Trophoblast cell (in vitro differentiated cells and primary cell): Measurements from ENCODE around the gene PPP1R12C. TPM values are rescaled to one million over a fixed set of nuclear protein-coding genes. Genes with fewer than 3 reads are reported as not detected.

ENCODE experiments used
- DNase-seq, 2 donors: peaks; one replicate each; pipeline ENCODE4 v3.0.0-alpha.2; 2016
- H2AFZ ChIP-seq: 2 replicates; pipeline ENCODE4 v1.6.1; 2013; ENCODE audit warnings: low read length, moderate library complexity, mild to moderate bottlenecking; ENCODE audit not compliant: insufficient read depth, poor library complexity
- H2AK5ac ChIP-seq: 2 replicates; pipeline ENCODE4 v1.6.1; 2013; ENCODE audit warnings: mild to moderate bottlenecking, low read length
- H2BK120ac ChIP-seq: 2 replicates; pipeline ENCODE4 v1.6.1; 2013; ENCODE audit warnings: low read length, mild to moderate bottlenecking, moderate library complexity; ENCODE audit not compliant: insufficient read depth, poor library complexity
- H2BK12ac ChIP-seq: 2 replicates; pipeline ENCODE4 v1.6.1; 2013; ENCODE audit warnings: mild to moderate bottlenecking, low read length, moderate library complexity
- H2BK5ac ChIP-seq: 2 replicates; pipeline ENCODE4 v1.6.1; 2013; ENCODE audit warnings: low read length, low read depth, moderate library complexity, mild to moderate bottlenecking; ENCODE audit not compliant: poor library complexity
- H3K14ac ChIP-seq: 2 replicates; pipeline ENCODE4 v1.6.1; 2013; ENCODE audit warnings: mild to moderate bottlenecking, low read length
- H3K18ac ChIP-seq: 2 replicates; pipeline ENCODE4 v1.6.1; 2013; ENCODE audit warnings: mild to moderate bottlenecking, low read length
- H3K23ac ChIP-seq: 2 replicates; pipeline ENCODE4 v1.6.1; 2013; ENCODE audit warnings: low read length
- H3K27ac ChIP-seq: 2 replicates; pipeline ENCODE4 v1.5.1; 2013; ENCODE audit warnings: low read depth, mild to moderate bottlenecking, inconsistent platforms, low read length, moderate library complexity
- H3K27me3 ChIP-seq: 2 replicates; pipeline ENCODE4 v1.6.1; 2013; ENCODE audit warnings: inconsistent platforms, mild to moderate bottlenecking, low read length, moderate library complexity; ENCODE audit not compliant: insufficient read depth
- H3K36me3 ChIP-seq, 2 experiments: 1 replicate in 1 of 2; 2 replicates in 1 of 2; pipeline ENCODE4 v1.6.1; 2013; ENCODE audit warnings: low read length in 2 of 2, mild to moderate bottlenecking in 2 of 2, moderate library complexity in 1 of 2; ENCODE audit not compliant: insufficient read depth in 2 of 2, control insufficient read depth in 1 of 2
- H3K4ac ChIP-seq: 2 replicates; pipeline ENCODE4 v1.6.1; 2013; ENCODE audit warnings: low read depth, mild to moderate bottlenecking, low read length, moderate library complexity
- H3K4me1 ChIP-seq, 2 experiments: 1 replicate in 1 of 2; 2 replicates in 1 of 2; pipeline ENCODE4 v1.6.1; 2013; ENCODE audit warnings: low read length in 2 of 2, mild to moderate bottlenecking in 2 of 2, moderate library complexity in 1 of 2; ENCODE audit not compliant: insufficient read depth in 2 of 2, control insufficient read depth in 1 of 2
- H3K4me2 ChIP-seq: 2 replicates; pipeline ENCODE4 v1.6.1; 2013; ENCODE audit warnings: inconsistent platforms, mild to moderate bottlenecking, low read length, moderate library complexity
- H3K4me3 ChIP-seq: 2 replicates; pipeline ENCODE4 v1.5.1; 2013; ENCODE audit warnings: mild to moderate bottlenecking, low read depth, low read length, inconsistent platforms
- H3K79me1 ChIP-seq: one replicate; pipeline ENCODE4 v1.6.1; 2013; ENCODE audit warnings: low read length
- H3K79me2 ChIP-seq: 2 replicates; pipeline ENCODE4 v1.6.1; 2013; ENCODE audit warnings: low read length, mild to moderate bottlenecking; ENCODE audit not compliant: control insufficient read depth, insufficient read depth, poor library complexity
- H3K9ac ChIP-seq: 2 replicates; pipeline ENCODE4 v1.6.1; 2013; ENCODE audit warnings: mild to moderate bottlenecking, low read length
- H3K9me3 ChIP-seq: 2 replicates; pipeline ENCODE4 v1.6.1; 2013; ENCODE audit warnings: low read depth, mild to moderate bottlenecking, control low read depth, inconsistent platforms, low read length; ENCODE audit not compliant: insufficient read depth
- H4K12ac ChIP-seq: 2 replicates; pipeline ENCODE4 v1.6.1; 2013; ENCODE audit warnings: low read depth, mild to moderate bottlenecking, low read length, moderate library complexity
- H4K8ac ChIP-seq: 2 replicates; pipeline ENCODE4 v1.6.1; 2013; ENCODE audit warnings: low read depth, mild to moderate bottlenecking, low read length, moderate library complexity
- H4K91ac ChIP-seq: one replicate; pipeline ENCODE4 v1.6.1; 2013; ENCODE audit warnings: low read depth, mild to moderate bottlenecking, low read length, moderate library complexity
- WGBS: extraction: QIAGEN DNeasy Blood & Tissue Kit; methylation state at CpG from one replicate; pipeline ENCODE4 v1.1.7; 2013; ENCODE audit warnings: missing lambda C conversion rate; ENCODE audit not compliant: insufficient read length, insufficient coverage; ENCODE audit errors: extremely low coverage; 5-methylcytosine and 5-hydroxymethylcytosine counted together
- polyA plus RNA-seq: library from polyadenylated mRNA; stranded (reverse); fragments of 200-250 nt; gene quantifications from 2 replicates; pipeline ENCODE4 v1.2.3, GENCODE V29; 2013

Gene PPP1R12C
- 65.1 and 65.9 TPM in 2 replicates for polyA plus RNA-seq

DNA sequence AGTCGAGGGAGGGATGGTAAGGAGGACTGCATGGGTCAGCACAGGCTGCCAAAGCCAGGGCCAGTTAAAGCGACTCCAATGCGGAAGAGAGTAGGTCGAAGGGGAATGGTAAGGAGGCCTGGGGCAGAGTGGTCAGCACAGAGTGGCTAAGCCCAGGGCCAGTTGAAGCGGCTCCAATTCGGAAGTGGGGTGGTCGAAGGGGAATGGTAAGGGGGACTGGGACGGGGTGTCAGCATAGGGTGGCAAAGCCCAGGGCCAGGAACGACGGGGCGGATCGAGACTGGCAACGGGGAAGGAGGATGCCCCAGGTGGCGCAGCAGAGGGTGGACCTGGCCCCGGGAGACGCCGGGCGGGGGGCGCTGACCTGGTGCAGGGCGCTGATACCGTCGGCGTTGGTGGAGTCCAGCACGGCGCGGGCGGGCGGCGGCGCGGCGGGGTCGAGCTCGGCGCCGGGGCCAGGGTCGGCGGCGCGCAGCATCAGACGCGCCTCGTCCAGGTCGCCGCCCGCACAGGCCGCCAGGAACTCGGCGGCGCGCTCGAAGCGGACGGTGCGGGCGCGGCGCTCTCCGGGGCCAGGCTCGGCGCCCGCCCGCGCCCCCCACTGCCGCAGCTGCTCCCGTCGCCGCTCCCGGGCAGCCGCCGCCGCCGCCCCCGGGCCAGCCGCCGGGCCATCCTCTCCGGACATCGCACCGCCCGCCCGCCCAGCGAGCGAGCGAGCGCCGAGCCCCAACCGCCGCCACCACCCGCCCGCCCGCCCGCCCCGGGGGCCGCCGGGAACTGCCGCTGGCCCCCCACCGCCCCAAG, at the start of gene PPP1R12C:
Gene PPP1R12C (minus strand): TSS at position 779 of the 804 bp plus-strand sequence. CDS start 94 bp downstream, at position 685.
- H2BK5ac ChIP-seq: peak within 1 kb of the TSS; percentile 58
- H3K4me3 ChIP-seq: peak within 1 kb of the TSS; percentile 84
- peak within 1 kb of the TSS; percentile 91 for H3K9ac ChIP-seq
- peak within 1 kb of the TSS; percentile 80 for H2AK5ac ChIP-seq
- H3K79me2 ChIP-seq: peaks cover 23% of the 10 kb centered on the region
- peak within 1 kb of the TSS; percentile 99 for H4K12ac ChIP-seq
- no peaks in the 10 kb centered on the region for H3K27me3 ChIP-seq
- peak within 1 kb of the TSS; percentile 84 for H3K18ac ChIP-seq
- peak within 1 kb of the TSS; percentile 81 for H3K4ac ChIP-seq
- H2AFZ ChIP-seq: peak within 1 kb of the TSS; percentile 89
- peak within 1 kb of the TSS; percentile 15 for H2BK12ac ChIP-seq
- peak within 1 kb of the TSS; percentile 68 for H3K4me2 ChIP-seq
- peak within 1 kb of the TSS; percentile 47 for H3K27ac ChIP-seq
- H3K14ac ChIP-seq: peak within 1 kb of the TSS; percentile 92
- H3K23ac ChIP-seq: no peak within 1 kb of the TSS
- H3K4me1 ChIP-seq: peaks cover 26 to 31% of the 10 kb centered on the region in 2 experiments
- no CpG with 5 or more reads among the region's 97 CpGs for WGBS
- H4K8ac ChIP-seq: peak within 1 kb of the TSS; percentile 97
- H4K91ac ChIP-seq: peak within 1 kb of the TSS; percentile 90
- peaks cover 13% of the 10 kb centered on the region for H3K79me1 ChIP-seq
- no peaks in the 10 kb centered on the region for H3K9me3 ChIP-seq
- H3K36me3 ChIP-seq: peaks cover 8 to 10% of the 10 kb centered on the region in 2 experiments
- DNase-seq: peak; percentile 27 to 48
- H2BK120ac ChIP-seq: peak within 1 kb of the TSS; percentile 61

DNA sequence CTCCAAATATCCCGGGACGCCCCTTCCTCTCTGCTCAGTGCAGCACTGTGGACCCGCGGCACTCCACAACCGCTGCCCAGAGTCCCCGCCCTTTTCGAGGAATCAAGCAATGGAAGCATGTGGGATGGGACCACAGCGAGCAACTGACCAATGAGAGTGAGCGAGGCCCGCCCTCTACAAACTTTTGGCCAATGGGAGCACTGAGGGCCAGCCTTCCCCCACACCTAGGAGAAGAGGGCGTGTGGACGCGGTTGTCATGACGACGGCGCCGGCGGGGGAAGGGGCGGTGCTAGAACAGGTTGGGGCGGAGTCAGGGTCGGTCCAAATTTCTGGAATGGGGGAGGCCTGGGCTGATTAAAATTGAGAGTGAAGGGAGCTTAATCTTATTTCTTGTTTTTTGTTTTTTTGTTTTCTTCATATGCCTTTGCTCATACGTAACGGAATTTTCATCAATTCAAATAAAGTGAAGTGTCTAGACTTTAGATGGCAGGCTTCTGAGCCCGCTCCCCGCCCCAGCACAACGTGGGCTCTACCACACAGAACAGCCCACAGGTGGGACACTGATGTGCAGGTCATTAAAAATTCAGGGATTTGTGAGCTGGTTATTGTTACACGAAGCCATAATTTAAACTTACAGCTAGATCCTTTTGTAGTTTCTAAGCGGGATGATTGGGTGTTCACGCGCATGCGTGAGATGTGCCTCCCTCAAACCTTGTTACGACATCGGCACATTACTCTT, 49.3 kb upstream of the PPP1R12C start, which contains the start of gene DNAAF3:
Gene DNAAF3 (minus strand): TSS at position 84 of the 739 bp plus-strand sequence. CDS start 200 bp downstream, outside the sequence.
- H2AFZ ChIP-seq: peak within 1 kb of the TSS; percentile 70

GRCh38 chr19:55165952-55166529, 48.6 kb upstream of the PPP1R12C start:
- no peak overlapping the region for H2BK120ac ChIP-seq
- H3K4me2 ChIP-seq: peak overlapping the region; percentile 69
- H3K27ac ChIP-seq: no peak overlapping the region
- H3K9me3 ChIP-seq: peaks cover 3% of the 10 kb centered on the region
- H2AFZ ChIP-seq: peak overlapping the region; percentile 70
- H2BK12ac ChIP-seq: no peak overlapping the region
- H4K8ac ChIP-seq: no peak overlapping the region
- H3K79me1 ChIP-seq: no peaks in the 10 kb centered on the region
- no peak overlapping the region for H2AK5ac ChIP-seq
- no peak overlapping the region for H3K4ac ChIP-seq
- H3K36me3 ChIP-seq: no peaks in the 10 kb centered on the region
- no peak overlapping the region for H4K91ac ChIP-seq
- H3K79me2 ChIP-seq: no peaks in the 10 kb centered on the region
- H2BK5ac ChIP-seq: no peak overlapping the region
- H3K9ac ChIP-seq: no peak overlapping the region
- no peak overlapping the region for H4K12ac ChIP-seq
- peaks cover 7% of the 10 kb centered on the region for H3K27me3 ChIP-seq
- no CpG with 5 or more reads among the region's 34 CpGs for WGBS
- H3K4me3 ChIP-seq: peak overlapping the region; percentile 63
- DNase-seq: peak in 1 of 2 donors; percentile 84
- peaks cover 2 to 3% of the 10 kb centered on the region in 2 experiments for H3K4me1 ChIP-seq
- no peak overlapping the region for H3K18ac ChIP-seq
- no peak overlapping the region for H3K23ac ChIP-seq
- no peak overlapping the region for H3K14ac ChIP-seq

More for the DNA sequence above, 49.3 kb upstream of the PPP1R12C start, which contains the start of gene DNAAF3:
- Histone ChIP-seq H2AK5ac (no peak within 1 kb of the TSS), H2BK120ac (no peak within 1 kb of the TSS), H3K79me1 (no peaks in the 10 kb centered on the region), H3K4me2 (peak within 1 kb of the TSS; percentile 69), H3K36me3 (no peaks in the 10 kb centered on the region), H3K4ac (no peak within 1 kb of the TSS), H3K14ac (no peak within 1 kb of the TSS), H3K27me3 (peaks cover 4% of the 10 kb centered on the region), H3K27ac (no peak within 1 kb of the TSS), H3K79me2 (no peaks in the 10 kb centered on the region), H3K4me3 (peak within 1 kb of the TSS; percentile 63), H3K4me1 (peaks cover 2 to 3% of the 10 kb centered on the region in 2 experiments), H4K91ac (no peak within 1 kb of the TSS), H2BK12ac (no peak within 1 kb of the TSS), H3K18ac (no peak within 1 kb of the TSS), H3K9me3 (peaks cover 3% of the 10 kb centered on the region), H3K23ac (no peak within 1 kb of the TSS), H4K12ac (no peak within 1 kb of the TSS), H2BK5ac (no peak within 1 kb of the TSS), H4K8ac (no peak within 1 kb of the TSS), H3K9ac (no peak within 1 kb of the TSS)
- peak; percentile 86 to 97 for DNase-seq
- WGBS: no CpG with 5 or more reads among the region's 33 CpGs
